NCI-H1417 (cell line): ENCODE results near the gene PRKAB1.

ENCODE experiments used
- DNase-seq, 3 experiments: peaks; one replicate each; lab custom pipeline; 2025; lab: John Stamatoyannopoulos, UW

PRKAB1 gene

DNA sequence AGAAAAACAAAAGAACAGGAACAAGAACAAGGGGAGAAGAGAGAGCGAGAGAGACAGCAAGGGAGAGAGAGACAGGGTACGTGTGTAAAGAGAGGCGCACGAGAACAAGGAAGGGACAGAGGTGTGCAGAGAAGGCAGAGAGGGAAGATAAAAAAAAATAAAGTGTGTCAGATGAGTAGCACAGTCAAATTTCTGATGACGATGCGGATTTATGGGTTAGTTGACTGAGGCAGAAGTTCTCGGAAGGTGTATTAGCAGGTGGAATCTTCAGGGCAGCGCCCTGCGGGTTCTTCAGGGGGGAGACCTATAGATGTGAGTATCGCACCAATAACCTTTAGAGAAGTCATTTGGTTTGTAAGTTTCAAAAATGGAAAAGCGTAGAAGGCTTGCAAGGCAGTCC is 44.8 kb downstream of the PRKAB1 start:
- DNase-seq, result no peak

DNA sequence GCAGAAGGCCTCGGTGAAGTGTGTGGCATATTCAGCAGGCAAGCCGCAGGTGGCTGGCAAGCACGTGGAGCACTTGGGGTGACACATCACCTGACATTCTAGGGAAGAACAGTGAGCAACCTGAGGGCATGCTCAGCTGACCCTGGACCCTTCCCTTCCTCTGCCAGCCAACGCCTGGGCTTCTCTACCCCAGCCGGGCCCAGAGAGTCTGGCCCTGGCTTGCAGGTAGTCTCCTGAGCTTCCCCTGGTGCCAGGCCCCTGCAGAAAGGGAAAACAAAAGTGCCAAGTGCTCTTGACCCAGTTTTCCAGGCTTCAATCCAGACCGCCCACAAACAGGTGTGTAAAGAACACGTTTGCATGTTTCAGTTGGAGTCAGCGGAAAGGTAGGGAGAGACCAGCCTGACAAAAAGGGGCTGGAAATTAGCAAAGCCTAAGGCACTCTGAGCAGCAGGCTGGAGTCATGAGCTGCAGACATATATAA is 45.7 kb downstream of the PRKAB1 start:
- peak in 1 of 3 experiments; percentile 91 for DNase-seq

- no peak for DNase-seq
Observed at GRCh38 chr12:119714614-119715267, 46.8 kb downstream of the PRKAB1 start.

- no peak for DNase-seq
Observed at GRCh38 chr12:119715268-119715620, 47.3 kb downstream of the PRKAB1 start.

DNA sequence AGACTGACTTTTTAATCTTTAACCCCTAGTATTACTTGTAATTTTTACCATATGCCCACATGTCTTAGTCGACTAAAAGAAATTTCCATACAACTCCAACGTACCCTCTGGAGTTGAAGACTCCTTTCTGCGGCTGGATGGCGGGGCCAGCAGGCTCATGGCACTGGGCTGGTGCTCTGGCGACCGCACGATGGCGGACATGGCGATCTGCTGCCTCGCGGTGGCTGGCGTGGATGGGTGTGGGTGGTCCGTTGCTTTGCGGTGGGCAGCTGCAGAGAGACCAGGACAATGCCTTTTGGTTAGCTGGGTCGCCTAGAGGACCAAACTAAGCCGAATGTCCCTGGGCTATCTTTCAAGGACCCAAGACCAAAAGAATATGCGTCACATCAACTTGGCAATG is 50.2 kb downstream of the PRKAB1 start:
- no peak for DNase-seq

DNA sequence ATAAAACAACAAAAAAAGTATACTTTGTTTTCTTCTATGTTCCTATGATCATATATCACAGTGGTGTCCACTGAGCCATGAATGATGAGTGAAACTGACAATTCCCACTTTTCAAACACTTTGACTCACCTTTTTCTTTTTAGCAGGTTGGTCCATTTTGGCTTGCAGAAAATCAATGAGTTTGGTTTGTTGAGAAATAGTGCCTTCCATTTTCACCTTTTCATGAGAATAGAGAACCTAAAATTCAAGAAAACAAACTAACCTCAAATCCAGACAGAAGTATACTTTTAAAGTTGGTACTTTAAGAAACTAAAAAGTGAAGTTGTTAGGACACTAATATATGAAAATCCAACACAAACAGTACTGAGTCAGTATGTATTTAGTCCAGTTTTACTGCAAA is 52.4 kb downstream of the PRKAB1 start:
- no peak for DNase-seq

DNA sequence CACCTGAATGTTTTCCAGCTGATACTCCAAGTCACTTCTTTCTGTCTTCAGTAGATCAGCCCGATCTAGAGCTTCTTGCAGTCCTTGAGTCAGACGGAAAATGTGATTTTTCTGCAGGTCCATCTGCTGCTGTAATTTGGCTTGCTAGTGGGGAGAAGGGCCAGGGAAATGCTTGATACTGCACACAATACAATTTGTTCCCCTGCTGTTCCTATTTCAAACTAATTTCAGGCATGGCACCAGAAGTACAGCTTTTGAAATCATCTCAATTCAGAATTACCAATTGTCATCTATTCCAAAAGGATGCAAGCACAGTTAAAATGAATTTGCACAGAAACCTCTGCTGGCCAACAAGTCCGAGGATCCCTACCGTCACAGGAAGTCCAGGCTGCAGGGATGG is 53.4 kb downstream of the PRKAB1 start:
- no peak for DNase-seq

GRCh38 chr12:119725523-119725922 is 57.6 kb downstream of the PRKAB1 start:
- DNase-seq, result no peak

DNA sequence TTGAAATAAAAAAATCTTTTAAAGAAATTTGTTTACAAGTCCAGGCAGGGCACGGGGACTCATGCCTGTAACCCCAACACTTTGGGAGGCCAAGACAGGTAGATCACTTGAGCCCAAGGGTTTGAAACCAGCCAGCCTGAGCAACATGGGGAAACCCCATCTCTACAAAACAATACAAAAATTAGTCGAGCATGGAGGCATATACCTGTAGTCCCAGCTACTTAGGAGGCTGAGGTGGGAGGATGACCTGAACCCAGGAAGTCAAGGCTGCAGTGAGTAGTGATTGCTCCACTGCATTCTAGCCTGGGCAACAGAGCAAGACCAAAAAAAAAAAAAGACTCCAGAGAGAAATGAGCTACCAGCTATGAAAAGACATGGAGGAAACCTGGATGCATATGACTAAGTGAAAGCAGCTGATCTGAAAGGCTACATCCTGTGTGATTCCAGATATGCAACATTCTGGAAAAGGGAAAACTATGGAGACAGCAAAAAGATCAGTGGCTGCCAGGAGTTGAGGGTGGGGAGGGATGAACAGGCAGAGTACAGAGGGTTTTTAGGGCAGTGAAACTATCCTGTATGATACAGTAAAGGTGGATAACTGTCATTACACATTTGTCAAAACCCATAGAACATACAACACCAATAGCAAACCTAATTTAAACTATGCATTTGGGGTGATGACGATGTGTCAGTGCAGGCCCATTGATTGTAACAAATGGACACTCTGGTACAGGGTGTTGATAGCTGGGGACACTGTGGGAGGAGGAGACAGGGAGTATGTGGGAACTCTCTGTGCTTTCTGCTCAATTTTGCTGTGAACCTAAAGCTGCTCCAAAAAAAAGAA is 59.9 kb downstream of the PRKAB1 start:
- DNase-seq, result no peak

DNA sequence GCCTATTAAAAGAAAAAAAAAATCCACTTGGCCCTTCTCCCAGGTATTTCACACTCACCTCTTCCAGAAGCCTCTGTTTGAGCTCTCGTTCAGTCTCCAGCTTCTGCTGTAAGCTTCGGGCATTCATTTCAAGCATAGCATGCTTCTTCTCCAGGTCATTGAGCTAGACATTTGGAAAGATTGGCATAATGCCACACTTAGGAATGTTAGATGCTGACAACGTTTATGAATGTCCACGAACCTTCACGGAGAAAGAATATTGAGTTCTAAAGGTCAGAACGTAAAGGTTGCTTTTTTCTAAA is 60.5 kb downstream of the PRKAB1 start:
- DNase-seq, result no peak

- no peak for DNase-seq
Observed at GRCh38 chr12:119729871-119730270, 61.9 kb downstream of the PRKAB1 start.

- no peak for DNase-seq
Observed at GRCh38 chr12:119730381-119730780, 62.4 kb downstream of the PRKAB1 start.
